Measurements from ENCODE around the gene MOV10L1.
"Not testable (repeated sequence)": the region's sequence is repeated elsewhere in the genome, so short reads cannot be mapped to it uniquely, and the experiment has no call there.

Gene MOV10L1

DNA sequence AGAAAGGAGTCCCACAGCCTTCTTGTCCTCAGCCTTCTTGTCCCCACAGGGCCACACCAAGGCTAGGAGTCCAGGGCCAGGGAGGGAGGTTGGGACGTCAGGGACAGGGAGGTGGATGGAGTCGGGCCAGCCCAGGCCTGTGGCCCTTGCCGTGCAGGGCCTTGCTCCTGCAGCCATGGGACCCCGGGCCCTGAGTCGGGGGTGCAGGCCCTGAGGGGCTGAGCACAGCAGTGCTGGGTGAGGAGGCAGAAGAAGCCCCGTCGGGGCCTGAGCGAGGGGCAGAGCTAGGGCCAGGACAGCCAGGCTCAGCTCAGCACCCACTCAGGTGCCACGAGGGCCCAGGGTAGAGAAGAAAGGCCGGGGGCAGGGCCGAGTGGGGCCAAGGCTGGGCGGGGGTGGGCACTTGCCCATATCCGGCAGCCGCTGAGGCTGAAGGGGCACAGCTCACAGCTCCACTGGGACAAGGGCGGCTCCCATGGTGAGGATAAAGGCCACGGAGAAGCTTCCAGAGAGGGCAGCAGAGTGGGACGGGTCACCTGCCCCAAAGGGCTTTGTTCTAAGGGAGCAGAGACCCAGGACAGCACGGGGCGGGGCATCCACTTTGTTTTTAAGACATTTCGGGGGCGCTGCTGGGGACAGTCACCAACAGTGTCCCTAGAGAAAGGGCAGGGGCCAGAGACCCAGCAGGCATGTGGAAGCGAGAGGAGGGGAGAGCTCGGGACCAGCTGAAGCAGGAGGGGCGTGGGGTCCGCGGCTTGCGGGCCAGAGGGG lies 8.2 kb upstream of the MOV10L1 start:
- DNase-seq = no peak

DNA sequence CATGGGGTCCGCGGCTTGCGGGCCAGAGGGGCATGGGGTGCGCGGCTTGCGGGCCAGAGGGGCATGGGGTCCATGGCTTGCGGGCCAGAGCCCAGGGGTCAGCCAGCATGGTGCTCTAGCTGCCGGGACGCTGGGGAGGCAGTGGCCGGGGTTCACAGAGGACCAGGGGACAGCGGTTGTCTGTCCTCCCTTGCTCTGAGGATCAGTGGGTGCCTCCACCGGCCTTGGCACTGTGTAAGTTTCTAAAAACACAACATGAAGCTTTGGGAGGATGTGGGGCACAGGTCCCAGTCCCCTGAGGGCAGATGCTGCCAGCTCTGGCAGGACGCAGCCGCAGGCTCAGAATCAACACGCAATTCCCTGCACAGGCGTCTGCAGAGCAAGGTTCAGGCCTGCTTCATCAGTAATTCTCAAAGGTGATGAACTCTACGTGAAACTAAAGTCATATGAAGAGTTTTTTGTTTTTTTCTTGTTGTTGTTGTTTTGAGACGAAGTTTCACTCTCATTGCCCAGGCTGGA lies 7.5 kb upstream of the MOV10L1 start:
- no peak for DNase-seq

DNA sequence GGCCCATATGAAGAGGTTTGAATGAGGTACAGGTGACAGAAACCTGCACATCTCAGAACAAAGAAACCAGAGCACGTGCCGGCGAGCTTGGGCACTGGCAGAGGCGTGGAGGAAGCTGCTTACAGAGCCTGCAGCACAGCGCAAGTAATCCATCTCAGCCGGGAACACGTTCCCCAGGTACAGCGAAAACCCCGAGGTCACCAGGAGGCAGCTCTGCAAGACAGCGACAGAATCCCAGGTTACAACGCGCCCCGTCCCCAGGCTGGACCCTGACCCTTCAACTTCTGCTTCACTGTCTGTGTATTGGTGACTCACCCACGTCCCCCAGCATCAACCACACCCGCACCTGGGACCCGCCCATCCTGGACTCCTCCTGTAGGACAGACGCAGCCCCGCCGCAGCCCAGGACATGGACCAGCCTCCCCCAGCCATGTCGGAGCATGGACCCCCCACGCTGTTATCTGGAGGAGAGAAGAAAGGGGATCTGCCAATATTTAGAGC lies 6.8 kb upstream of the MOV10L1 start:
- no peak for DNase-seq

DNA sequence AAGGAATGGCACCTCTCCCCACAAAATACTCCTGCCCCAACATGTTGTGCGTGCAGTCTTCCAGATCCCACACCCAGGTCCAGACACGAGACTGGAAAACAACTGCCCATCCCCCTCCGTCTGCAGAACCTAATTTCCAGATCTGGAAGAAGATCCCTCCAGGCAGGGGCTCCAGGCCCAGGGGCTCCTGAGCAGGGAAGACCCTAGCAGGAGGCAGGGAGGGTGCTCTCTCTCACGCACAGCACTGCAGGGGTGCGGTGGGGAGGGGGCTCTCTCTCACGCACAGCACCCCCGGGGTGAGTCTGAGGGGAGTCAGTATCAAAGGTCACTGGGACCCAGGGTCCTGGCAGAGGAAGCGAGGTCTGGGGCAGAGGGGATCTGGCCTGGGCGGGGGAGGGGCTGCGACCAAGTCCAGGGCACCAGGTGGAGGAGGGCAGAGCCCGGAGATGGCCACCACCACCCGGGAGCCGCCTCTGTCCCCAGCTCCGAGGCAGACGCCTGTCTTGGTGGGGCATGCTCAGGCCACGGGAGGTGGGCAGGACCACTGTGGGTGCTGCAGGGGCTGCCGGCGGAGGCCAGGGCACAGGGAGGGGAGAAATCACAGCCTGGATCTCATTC lies 6.2 kb upstream of the MOV10L1 start:
- no peak for DNase-seq

DNA sequence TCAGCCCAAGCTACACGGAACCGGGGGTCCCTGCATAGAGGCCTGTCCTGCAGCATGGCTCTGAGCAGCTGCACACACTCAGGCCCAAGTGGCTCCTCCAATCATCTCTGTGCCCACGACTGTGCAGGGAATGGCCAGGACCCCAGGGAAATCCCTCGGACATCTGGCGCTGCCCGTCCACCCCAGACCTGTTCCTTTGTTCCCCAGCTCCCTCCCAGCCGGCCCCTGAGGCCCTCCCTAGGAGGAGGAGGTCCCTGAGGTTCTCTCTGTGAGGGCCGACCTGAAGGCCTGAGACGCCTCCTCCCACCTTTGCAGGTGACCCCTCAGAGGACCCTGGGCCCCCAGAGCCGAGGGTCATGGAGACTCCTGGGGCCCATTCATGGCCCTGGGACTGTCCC lies 5.7 kb upstream of the MOV10L1 start:
- no peak for DNase-seq

DNA sequence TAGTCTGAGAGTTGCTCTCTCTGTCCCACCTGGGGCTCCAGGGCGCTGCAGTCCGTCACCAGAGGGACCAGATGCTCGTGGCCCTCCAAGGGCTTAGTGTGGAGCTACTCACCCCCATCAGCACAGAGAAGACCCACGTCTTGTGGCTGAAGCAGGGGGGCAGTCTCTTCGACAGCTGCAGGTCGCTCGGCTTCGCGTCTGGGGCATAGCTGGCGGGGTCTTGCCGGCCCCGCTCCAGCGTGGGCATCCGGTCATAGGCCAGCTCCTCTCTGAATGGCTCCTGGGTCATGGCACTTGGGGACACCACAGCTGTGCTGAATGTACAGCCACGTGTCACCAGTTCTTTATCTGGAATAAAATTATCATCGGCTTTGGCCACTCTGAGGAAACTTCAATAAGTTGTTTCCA lies 5.2 kb upstream of the MOV10L1 start:
- DNase-seq = no peak

DNA sequence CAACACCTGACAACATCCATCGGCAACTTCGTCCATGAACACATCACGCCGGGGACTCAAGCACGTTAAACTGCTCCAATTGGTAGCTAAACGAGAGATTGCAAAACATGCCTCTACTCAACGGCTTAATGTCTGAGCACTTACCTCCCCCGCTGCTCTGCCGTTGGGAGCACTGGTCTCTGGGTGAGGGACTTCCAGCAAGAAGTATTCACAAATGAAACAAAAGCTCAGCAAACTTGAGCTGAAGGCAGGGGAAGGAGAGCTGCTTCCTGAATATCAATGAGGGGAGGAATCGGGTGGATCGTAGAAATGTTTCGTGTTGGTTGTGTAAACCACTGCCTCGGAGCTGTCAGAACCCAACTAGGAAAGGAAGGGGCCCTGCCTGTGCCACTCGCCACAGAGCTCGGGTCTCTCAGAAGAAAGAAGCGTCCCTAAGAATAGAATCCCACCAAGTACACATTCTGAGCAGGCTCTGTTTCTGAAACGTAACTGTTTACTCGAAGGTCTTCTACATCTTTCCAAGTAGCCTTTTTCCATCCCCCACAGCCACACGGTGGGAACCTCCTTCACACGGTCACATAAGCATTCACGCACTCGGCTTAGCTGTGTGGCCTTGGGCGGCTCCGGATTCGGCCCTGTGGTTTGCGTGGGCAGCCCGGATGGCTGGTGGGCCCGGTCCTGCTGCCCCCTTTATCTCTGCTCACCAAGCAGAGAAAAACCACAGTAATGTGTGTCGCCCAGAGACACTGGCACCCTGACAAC lies 4.4 kb upstream of the MOV10L1 start, which contains the start of gene MLC1:
Gene MLC1, minus strand, starts transcription at position 216 of the 762 bp plus-strand sequence. CDS start 524 bp downstream, outside the sequence.
- DNase-seq = peak; percentile 8

DNA sequence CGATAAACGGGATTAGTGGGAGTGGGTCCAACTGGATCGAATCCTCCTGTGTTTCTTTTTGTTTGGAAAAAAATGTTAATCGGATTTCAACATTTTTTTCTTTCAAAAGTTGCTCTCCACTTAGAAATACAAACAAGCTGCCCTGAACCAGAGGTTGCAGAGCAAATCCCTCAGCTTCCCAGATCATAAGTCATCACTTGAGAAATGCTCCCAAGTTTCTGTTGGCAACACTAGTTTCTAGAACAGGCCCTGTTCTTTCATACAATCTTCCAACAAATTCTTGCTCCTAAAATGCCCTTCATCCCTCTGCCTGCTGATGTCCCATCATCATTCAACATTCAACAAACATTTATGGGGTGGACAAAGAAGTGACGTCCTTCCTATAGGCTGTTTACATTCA lies 3.3 kb upstream of the MOV10L1 start:
- peak; percentile 14 for DNase-seq

DNA sequence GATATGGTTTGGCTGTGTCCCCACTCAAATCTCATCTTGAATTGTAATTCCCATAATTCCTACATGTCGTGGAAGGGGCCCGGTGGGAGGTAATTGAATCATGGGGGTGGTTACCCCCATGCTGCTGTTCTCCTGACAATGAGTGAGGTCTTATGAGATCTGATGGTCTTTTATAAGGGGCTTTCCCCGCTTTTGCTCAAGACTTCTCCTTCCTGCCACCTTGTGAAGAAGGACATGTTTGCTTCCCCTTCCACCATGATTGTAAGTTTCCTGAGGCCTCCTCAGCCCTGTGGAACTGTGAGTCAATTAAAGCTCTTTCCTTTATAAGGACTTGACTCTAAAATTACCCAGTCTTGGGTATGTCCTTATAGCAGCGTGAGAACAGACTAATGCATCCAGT lies 2.8 kb upstream of the MOV10L1 start:
- not testable (repeated sequence) for DNase-seq

DNA sequence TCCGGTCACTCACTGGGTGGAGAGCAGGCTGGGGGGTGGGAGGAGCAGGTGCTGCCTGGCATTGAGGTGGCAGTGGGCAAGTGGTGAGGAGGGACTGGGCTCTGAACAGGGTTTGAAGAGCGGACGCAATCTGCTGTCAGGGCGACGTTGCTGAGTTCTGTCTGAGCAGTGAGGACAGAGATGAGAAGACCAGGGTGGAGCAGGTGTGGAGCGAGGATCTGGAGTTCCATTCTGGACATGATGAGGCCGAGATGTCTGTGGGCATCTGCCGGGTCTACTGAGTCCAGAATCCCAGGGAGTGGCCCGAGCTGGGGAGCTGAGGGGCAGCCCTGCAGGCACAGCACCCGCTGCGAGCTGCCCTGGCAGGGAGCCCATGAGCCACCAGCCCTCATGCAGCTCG lies 2.2 kb upstream of the MOV10L1 start:
- no peak for DNase-seq

DNA sequence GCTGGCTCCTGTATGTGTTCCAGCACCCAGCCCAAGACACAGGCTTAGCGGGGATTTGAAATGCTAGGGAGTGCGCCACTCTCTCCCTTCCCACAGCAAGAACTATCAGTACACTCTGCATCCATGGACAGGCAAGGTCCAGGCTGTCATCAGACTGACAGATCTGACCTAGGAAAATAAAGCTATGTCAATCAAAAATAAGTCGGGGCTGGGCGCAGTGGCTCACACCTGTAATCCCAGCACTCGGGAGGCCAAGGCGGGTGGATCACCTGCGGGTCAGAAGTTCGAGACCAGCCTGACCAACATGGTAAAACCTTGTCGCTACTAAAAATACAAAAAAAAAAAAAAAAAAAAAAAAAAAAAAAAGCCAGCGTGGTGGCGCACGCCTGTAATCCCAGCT lies 1.7 kb upstream of the MOV10L1 start:
- DNase-seq = no peak

DNA sequence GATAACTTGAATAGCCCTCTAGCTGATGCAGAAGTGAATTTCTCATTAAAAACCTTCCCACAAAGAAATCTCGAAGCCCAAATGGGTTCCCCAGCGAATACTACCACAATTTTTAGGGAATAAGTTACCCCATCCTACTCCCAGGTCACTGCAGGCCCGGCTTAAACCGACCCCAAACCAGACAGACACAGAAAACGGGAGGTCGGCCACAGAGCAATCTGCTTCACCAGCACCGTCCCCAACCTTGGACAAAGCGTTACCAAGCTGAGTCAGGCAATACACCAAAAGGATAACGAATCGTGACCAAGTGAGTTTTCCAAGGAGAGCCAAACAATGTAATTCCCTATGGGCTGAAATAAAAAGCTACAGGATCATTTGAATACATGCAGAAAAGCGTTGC lies 575 bp upstream of the MOV10L1 start:
- DNase-seq = no peak

DNA sequence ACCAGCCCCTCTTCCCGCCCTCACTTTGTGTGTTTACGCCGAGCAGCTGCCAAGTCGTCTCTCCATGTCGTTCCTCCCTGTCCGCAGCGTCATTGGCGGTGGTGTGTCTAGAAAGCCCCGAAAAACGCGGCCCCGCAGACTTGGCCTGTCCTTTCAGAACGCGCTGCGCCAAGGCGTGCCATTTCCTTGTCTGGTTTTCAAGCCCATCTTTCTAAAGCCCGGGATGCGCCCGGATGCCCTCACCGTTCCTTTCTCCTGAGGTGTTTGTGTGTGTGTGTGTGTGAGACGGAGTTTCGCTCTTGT lies 557 bp downstream of the MOV10L1 start:
- DNase-seq = no peak

DNA sequence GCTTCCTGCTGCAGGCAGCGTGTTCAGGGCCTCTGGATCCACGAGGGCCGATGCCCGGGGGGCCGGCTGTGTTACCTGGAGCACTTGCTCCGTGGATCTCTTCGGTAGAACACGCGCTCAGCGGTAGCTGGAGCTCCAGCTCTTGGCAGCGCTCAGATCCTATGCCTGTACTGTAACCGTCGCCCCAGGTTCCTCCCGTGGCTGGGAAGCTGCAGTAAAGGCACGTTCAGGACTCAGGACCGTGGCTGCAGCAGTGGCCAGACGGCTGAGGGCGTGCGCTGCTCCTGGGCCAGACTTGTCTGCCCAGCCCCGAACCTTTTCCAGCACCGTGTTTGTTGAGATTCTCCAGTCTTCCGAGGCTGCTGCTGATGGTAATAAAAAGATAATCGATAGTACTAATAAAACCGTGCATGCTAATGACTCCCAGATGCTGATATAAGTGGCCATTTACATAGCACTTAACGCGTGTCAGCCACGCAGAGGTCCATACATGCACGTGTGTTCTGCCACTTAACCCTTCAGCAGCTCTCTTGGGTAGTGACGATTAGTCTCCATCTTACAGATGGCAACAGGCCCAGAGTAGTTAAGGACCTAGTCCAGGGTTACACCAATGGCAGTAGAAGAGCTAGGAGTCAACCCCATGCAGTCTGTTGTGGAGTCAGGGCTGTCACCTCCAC lies 1.4 kb downstream of the MOV10L1 start:
- no peak for DNase-seq

DNA sequence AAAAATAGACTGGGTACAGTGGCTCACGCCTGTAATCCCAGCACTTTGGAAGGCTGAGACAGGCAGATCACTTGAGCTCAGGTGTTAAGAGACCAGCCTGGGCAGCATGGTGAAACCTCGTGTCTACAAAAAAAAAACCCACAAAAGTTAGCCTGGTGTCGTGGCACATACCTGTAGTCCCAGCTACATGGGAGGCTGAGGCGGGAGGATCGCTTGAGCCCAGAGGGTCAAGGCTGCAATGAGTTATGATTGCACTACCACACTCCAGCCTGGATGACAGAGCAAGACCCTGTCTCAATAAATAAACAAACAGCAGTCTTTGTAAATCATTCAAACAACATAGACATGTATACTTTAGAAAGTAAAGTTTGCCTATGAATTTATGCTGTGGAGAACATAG lies 2.5 kb downstream of the MOV10L1 start:
- DNase-seq = no peak

DNA sequence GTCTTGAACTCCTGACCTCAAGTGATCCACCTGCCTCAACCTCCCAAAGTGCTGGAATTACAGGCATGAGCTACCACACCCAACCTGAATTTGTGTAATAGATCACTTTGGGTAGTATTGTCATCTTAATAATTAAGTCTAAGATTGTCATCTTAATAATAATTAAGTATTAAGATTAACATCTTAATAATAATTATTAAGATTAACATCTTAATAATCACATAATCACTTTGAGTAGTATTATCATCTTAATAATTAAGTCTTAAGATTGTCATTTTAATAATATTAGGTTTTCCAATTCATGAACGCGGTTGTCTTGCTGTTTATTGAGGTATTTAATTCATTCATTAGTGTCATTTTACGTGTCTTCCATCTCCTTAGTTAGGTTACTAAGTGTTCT lies 8.2 kb downstream of the MOV10L1 start:
- DNase-seq = no peak

DNA sequence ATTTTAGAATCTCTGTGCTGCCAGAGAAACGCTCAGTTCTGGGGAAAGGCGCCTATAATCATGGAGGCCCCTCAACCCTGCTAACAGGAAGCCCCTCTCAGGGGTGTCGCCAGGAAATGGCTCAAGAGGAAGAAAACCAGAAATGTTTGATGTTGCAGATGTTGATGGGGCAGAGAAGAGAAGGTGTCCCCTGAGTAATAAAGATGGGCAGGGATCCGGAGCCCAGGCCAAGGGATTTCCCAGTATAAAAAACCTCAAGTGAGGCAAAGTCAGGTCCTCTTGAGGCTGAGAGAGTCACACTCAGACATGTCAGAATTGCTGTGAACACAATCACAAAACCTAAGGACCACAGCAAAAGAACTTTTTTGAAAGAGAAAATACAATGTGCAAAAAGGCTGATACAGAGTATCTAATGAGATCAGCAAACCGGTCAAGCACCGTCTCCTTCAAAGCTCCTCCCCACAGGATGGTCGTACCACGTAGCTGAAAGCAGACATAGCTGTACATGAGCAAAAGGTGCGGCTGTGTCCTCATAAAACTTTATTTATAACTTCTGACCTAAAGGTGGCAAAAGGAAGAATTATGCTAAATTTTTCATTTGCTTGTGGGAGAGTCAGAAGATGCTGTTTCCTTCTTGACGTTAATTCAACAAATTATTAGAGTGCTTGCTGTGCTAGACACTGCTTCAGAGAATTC lies 12.2 kb downstream of the MOV10L1 start:
- no peak for DNase-seq

DNA sequence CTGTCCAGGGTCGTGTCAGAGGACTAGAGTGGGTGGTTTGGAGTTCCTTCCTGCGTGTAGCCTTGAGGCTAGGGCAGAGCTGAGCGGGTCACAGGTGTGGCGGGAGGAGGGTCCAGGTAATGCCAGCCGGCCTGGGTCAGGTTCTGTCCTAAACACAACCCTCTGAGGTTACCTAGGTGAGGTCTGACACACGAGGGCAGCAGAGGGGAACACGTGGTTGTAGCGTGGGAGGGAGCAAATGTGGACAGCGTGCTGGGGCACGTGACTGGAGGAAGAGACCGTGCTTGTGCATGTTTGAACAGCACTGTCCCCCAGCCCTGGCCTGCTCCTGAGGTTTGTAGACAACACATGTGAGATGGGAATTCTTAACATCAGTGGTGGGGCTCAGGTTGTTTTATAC lies 13.1 kb downstream of the MOV10L1 start:
- no peak for DNase-seq

DNA sequence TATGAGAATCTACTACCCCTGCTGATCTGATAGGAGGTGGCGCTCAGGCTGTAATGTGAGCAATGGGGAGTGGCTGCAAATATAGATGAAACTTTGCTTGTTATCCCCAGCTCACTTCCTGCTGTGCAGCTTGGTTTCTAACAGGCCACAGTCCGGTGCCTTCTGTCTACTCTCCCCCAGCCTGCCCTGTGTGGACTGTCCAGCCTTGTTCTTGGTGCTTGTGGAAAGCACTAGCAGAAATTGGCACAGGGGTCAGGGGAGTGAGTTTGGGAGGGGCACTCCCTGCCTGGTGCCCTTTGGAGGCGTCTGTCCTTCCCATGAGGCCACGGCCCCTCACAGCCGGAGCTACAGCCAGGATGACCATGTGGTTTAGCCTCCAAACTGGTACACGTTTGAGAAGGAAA lies 14.3 kb downstream of the MOV10L1 start:
- DNase-seq = no peak

DNA sequence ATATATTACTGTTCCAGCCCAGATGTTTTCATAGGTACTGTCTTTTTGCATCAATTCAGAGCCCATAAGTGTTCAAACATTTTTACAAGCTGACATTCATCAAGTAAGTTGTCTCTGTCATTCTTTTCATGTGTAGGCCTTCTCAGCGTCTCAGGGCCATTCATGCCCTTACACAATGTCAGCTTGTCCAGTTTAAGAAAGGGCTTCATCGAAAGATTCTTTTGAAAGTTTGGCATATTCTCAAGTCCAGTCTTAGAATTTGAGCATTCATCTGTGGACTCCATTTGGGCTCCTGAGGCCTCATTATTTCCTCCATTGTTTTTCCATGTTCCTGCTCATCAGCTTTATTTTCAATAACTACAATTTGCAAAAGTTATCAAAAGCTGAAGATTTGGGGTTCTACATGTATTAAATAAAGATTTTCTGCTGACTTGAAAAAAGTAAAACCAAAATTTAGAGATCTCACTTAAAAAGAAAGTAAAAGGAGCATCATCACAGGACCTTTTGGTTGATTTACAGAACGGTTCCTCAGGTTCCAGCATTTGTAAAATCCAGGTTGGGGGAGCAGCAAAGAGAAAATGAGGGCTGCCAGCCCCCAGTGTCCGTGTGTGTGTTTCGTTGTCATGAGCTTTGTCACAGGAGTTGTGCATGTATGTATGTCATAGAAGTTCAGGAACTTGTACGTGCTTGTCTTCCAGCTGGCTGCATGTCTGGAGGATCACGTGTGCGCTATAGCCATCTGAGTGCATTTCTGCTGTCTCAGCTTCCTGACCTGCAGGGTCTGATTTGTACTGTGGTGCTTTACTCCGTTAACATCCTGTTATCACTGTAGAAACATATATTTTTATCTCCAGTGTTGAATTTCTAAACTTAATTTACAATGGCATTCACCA lies 15.6 kb downstream of the MOV10L1 start:
- DNase-seq = peak; percentile 35

DNA sequence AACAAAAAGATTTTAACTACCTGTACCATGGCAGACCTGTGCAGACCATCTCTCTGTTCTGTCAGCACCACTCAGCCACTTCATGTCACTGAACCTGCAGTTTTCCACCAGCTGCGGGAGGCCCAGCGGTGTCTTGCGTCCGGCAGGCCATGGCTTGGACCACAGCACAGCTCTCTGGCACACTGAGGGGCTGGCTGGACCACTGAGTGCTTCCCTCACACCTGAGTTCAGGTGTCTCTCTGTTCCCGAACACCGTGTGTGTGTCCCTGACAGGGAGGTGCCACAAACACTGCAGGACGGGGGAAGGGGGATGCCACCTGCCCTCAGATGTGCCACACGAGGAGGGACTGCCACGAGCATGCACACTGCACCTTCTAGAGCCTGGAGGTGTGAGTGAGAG lies 17.7 kb downstream of the MOV10L1 start:
- no peak for DNase-seq
